ENCODE measurements around the gene PLSCR4.
"Not testable (repeated sequence)": the region's sequence is repeated elsewhere in the genome, so short reads cannot be mapped to it uniquely, and the experiment has no call there.

Gene PLSCR4

DNA sequence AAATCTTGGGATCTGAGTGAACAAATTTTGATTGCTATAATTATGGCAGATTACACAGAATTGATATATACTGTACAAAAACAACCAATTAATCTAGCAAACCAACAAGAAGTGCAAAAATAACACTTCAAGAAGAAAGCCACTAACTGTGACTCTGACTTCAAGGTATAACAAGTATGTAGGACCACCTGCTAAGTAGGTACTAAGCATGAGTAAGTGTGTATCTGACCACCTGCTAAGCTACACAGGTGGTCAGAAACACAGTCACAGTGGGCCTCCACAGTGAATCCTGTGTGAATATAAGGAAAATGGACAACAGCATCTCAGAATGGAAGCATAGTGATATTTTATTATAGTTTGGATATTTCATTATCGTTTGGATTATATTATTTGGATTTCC is 14.8 kb upstream of the PLSCR4 start:
- H3K9ac ChIP-seq (ENCODE audit: low read depth, low read length): no peak overlapping the region
- H3K36me3 ChIP-seq (ENCODE audit: insufficient read depth, low read length): no peaks in the 10 kb centered on the region
- H3K4me1 ChIP-seq (ENCODE audit: insufficient read depth, low read length): peaks cover 9% of the 10 kb centered on the region; the same call in 1 of the 2 replicates
- no peaks in the 10 kb centered on the region for H3K9me3 ChIP-seq (ENCODE audit: control insufficient read depth, insufficient read depth, low read length)

DNA sequence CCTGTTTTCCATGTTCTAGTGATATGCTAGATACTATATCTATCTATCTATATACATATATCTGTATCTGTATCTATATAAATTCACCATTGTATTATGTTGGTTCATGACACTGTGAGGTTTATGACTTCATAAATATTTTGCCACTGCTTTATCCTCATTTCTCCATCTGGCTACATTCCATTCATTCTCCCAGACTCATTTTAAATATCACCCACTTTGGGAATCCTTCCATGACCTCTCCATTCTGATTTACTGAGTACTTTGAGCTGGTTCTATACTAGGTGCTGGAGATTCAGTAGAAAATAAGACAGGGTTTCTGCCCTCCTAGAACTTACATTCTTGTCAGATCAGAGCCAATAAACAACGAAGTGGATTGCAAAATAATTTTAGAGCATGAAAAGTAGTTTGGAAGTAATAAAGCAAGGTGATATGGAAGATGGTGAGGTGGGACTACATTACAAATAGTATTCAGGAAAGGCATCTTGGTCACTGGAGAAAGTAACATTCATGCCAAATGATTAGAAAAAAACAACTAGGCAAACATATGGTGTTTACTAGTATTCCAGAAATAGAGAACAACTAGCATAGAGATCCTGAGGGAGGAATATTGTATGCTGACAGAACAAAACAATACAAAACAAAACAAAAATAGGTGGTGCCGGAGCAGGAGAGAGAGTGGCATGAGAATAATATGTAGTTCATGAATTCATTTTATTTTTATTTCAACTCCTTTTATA is 11.6 kb upstream of the PLSCR4 start:
- Histone ChIP-seq H3K36me3 (ENCODE audit: insufficient read depth, low read length) (peaks cover 4% of the 10 kb centered on the region), H3K9ac (ENCODE audit: low read depth, low read length) (no peak overlapping the region), H3K4me1 (ENCODE audit: insufficient read depth, low read length) (peaks cover 15% of the 10 kb centered on the region; the same call in 1 of the 2 replicates), H3K9me3 (ENCODE audit: control insufficient read depth, insufficient read depth, low read length) (peaks cover 7% of the 10 kb centered on the region; the same call in 1 of the 2 replicates)

DNA sequence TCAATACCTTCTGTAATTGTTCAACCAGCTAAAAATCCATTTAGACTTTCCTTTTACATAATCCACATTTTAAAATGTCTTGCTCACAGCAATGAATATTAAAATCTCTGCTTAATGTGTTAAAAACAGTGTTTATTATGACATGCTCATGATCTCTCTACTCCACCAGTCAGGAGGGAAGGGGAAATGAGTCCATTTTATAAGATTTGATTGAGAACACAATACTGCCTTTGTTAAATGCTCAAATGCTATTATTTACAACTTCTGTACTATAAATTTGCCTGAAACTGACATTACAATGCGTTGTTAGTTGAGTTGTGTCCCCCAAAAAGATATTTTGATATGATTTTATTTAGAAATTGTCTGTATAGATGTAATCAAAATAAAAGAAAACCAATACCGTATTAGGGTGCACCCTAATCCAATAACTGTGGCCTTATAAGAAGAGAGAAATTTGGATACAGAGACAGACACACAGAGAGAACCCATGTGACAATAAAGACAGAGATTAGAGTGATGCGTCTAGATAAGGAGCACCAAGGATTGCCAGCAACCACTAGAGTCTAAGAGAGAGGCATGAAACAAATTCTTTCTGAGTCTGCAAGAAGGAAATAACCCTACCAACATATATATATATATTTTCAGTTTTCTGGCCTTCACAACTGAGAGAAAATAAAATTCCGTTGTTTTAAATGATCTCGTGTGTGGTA is 9.1 kb upstream of the PLSCR4 start:
- no peak overlapping the region for H3K9ac ChIP-seq (ENCODE audit: low read depth, low read length)
- H3K9me3 ChIP-seq (ENCODE audit: control insufficient read depth, insufficient read depth, low read length): peaks cover 17% of the 10 kb centered on the region; the same call in 1 of the 2 replicates
- H3K36me3 ChIP-seq (ENCODE audit: insufficient read depth, low read length): peaks cover 4% of the 10 kb centered on the region
- H3K4me1 ChIP-seq (ENCODE audit: insufficient read depth, low read length): peaks cover 10% of the 10 kb centered on the region; the same call in 1 of the 2 replicates

DNA sequence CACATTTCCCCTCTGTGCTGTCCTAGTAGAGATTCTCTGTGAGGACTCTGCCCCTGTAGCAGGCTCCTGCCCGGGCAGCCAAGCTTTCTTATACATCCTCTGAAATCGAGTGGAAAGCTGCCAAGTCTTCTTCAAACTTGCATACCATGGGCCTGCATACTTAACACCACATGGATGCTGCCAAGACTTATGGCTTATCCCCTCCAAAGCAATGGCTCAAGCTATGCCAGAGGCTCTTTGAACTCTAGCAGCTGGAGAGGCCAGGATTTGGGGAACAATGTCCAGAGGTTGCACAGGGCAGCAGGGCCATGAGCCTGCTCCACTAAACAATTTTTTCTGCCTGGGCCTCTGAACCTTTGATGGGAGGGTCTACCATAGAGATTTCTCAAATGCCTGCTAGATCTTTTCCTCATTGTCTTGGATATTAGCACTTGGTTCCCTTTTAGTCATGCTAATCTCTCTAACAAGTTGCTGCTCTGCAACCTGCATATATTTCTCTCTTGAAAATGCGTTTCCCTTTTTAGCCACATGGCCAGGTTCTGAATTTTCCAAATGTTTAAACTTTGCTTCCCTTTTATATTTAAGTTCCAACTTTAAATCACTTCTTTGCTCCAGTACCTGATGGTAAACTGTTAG is 6.1 kb upstream of the PLSCR4 start:
- peaks cover 4% of the 10 kb centered on the region for H3K36me3 ChIP-seq (ENCODE audit: insufficient read depth, low read length)
- peak overlapping the region; percentile 1; the same call in 1 of the 2 replicates for H3K9ac ChIP-seq (ENCODE audit: low read depth, low read length)
- H3K4me1 ChIP-seq (ENCODE audit: insufficient read depth, low read length): peaks cover 10% of the 10 kb centered on the region; the same call in 1 of the 2 replicates
- H3K9me3 ChIP-seq (ENCODE audit: control insufficient read depth, insufficient read depth, low read length): peaks cover 17% of the 10 kb centered on the region; the same call in 1 of the 2 replicates

DNA sequence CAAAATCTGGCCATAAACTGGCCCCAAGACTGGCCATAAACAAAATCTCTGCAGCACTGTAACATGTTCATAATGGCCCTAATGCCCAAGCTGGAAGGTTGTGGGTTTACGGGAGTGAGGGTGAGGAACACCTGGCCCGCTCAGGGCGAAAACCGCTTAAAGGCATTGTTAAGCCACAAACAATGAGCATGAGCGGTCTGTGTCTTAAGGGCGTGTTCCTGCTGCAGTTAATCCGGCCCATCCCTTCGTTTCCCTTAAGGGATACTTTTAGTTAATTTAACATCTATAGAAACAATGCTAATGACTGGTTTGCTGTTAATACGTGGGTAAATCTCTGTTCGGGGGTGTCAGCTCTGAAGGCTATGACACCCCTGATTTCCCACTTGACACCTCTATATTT is 1.5 kb upstream of the PLSCR4 start:
- H3K9ac ChIP-seq (ENCODE audit: low read depth, low read length); H3K4me1 ChIP-seq (ENCODE audit: insufficient read depth, low read length); H3K36me3 ChIP-seq (ENCODE audit: insufficient read depth, low read length); H3K9me3 ChIP-seq (ENCODE audit: control insufficient read depth, insufficient read depth, low read length): not testable (repeated sequence)

DNA sequence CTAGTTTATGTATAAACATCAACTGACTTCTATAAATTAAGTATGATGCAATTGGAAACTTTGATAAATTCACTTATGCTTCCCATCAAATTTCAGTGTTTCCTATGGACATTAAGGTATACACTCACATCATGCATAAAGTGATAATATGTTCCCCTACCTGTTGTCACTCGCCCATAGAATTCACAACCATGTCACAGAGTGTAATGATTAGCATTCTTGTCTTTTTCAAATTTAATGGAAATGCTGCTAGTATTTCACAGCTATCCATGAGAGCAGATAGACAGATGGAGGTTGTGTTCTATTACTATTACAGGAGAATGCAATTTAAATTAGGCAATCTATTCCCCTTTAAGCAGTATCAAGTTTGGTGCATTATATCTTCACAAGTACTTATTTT is 984 bp downstream of the PLSCR4 start:
- Histone ChIP-seq H3K9me3 (ENCODE audit: control insufficient read depth, insufficient read depth, low read length) (no peaks in the 10 kb centered on the region), H3K9ac (ENCODE audit: low read depth, low read length) (peak overlapping the region; percentile 90; the same call in 1 of the 2 replicates), H3K4me1 (ENCODE audit: insufficient read depth, low read length) (no peaks in the 10 kb centered on the region), H3K36me3 (ENCODE audit: insufficient read depth, low read length) (no peaks in the 10 kb centered on the region)

DNA sequence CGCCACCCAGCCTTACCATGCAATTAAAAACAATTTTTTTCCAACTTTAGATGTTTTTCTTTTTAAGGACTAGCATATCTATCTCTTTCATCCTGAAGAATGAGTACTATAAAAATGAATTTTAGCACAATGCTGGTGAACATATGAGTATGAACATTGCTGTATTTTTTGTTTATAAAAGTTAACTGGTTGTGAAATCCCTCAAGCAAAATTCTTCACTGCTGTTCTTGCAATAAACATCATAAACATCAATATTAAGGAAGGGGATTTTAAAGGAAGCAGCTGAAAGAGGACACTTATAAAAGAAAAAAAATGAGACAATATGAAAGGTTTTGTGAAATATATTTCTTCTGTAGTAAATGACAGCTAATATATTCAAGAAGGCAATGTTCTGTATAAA is 3.0 kb downstream of the PLSCR4 start:
- no peak overlapping the region for H3K9ac ChIP-seq (ENCODE audit: low read depth, low read length)
- no peaks in the 10 kb centered on the region for H3K36me3 ChIP-seq (ENCODE audit: insufficient read depth, low read length)
- H3K9me3 ChIP-seq (ENCODE audit: control insufficient read depth, insufficient read depth, low read length): no peaks in the 10 kb centered on the region
- no peaks in the 10 kb centered on the region for H3K4me1 ChIP-seq (ENCODE audit: insufficient read depth, low read length)

DNA sequence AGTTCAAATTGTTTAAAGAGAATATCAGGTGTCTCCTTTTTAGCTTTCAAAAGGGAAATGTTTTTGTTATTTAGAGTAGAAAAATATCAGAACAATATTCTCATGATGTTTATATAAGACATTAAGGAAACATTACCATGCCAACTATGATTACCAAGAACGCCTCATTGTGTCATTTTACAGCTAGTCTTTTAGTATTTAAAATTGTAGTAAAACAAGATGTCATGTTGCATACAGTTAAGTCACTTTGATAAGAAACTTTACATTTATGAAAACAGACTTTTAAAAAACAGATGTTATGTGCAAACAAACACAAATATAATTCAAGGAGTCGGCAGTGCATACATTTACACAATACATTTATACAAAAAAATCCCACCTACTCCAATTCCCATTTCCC is 4.4 kb downstream of the PLSCR4 start:
- H3K9me3 ChIP-seq (ENCODE audit: control insufficient read depth, insufficient read depth, low read length): no peaks in the 10 kb centered on the region
- no peaks in the 10 kb centered on the region for H3K36me3 ChIP-seq (ENCODE audit: insufficient read depth, low read length)
- no peak overlapping the region for H3K9ac ChIP-seq (ENCODE audit: low read depth, low read length)
- no peaks in the 10 kb centered on the region for H3K4me1 ChIP-seq (ENCODE audit: insufficient read depth, low read length)

DNA sequence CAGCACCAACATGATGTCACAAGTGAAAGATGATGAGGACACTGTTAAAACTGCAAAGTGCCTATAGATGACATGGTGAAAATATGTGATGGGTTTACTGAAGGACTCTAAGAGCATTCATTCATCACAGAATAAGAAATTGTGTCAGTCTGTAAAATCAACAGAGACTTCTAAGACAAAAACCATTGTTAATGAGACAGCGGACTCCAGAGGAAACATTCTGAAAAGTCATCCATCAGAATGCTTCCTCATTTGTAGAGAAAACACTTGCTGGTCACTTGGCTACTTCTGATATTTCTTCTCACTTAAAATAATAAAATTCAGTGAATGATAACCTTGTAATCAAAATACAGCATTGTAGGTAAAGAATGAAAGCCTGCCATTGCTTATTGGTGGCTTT is 7.3 kb downstream of the PLSCR4 start:
- Histone ChIP-seq H3K4me1 (ENCODE audit: insufficient read depth, low read length) (no peaks in the 10 kb centered on the region), H3K9ac (ENCODE audit: low read depth, low read length) (no peak overlapping the region), H3K9me3 (ENCODE audit: control insufficient read depth, insufficient read depth, low read length) (no peaks in the 10 kb centered on the region; the same call in 1 of the 2 replicates), H3K36me3 (ENCODE audit: insufficient read depth, low read length) (no peaks in the 10 kb centered on the region)

DNA sequence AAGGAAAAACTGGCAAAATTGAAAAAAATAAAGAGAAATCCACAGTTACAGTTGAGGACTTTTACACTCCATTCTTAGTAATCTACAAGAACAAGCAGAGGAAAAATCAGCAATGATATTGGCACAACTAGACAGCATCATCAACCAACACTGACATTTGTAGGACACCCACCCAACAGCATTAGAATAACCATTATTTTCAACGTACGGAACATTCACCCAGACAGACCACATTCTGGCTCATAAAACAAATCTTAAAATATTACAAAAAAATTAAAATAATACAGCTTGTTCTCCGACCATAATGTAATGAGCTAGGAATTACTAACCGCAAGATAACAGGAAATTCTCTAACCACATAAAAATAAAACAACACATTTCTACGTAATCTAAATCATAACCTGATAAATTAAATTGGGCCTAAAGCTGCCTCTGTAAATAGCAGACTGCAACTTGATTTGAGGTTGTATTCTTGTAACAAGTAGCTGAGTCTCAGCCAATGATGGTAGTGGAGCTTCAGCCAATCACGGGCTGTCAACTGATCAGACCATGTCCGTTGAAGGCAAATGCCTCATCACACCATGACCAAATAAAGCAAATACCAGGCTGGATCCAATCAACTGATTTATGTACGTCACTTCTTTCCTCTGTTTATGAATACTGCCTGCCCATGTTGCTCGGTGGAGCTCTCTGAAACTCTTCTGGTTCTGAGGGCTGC is 9.2 kb downstream of the PLSCR4 start:
- H3K4me1 ChIP-seq (ENCODE audit: insufficient read depth, low read length): no peaks in the 10 kb centered on the region
- peaks cover 4% of the 10 kb centered on the region; the same call in 1 of the 2 replicates for H3K9me3 ChIP-seq (ENCODE audit: control insufficient read depth, insufficient read depth, low read length)
- H3K9ac ChIP-seq (ENCODE audit: low read depth, low read length): no peak overlapping the region
- no peaks in the 10 kb centered on the region for H3K36me3 ChIP-seq (ENCODE audit: insufficient read depth, low read length)

DNA sequence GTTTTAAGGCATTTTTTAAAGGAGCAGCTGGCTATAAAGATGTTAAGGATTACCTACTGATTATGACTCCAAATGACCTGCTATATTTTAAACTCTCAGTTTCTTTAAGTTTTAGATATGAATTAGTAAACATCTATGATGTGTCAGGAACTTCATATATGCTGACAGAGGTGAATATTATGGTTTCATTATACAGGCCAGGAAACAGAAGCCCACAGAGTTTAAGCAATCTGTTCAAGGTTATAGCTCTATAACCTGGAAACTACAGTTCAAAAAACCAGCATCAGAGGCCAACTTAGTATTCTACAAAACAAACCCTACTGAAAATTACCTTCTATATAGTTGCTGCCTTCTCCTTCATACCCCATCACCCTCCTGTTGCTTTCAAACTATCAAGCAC is 17.4 kb downstream of the PLSCR4 start:
- Histone ChIP-seq H3K36me3 (ENCODE audit: insufficient read depth, low read length) (no peaks in the 10 kb centered on the region), H3K4me1 (ENCODE audit: insufficient read depth, low read length) (no peaks in the 10 kb centered on the region), H3K9ac (ENCODE audit: low read depth, low read length) (no peak overlapping the region), H3K9me3 (ENCODE audit: control insufficient read depth, insufficient read depth, low read length) (peaks cover 5% of the 10 kb centered on the region; the same call in 1 of the 2 replicates)

DNA sequence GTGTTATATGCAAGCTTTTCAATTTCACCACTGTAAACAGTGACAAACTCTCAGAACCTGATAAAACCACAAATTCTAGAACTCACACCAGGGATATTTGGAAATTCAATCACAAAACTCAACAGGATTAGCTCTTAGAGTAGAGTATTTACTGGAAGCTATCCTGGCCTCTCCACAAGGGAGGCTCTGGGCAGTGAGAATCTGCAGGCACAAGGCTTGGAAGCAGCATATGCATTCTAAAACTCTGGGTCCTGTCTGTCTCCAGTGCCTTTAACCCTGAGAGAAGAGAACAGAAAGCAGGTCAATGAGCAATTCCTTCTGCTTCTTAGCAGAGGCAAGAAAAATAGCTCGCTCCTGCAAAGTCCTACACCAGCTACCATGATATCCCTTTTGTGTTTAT is 23.4 kb downstream of the PLSCR4 start:
- peaks cover 2% of the 10 kb centered on the region; the same call in 1 of the 2 replicates for H3K4me1 ChIP-seq (ENCODE audit: insufficient read depth, low read length)
- H3K9me3 ChIP-seq (ENCODE audit: control insufficient read depth, insufficient read depth, low read length): no peaks in the 10 kb centered on the region
- no peaks in the 10 kb centered on the region for H3K36me3 ChIP-seq (ENCODE audit: insufficient read depth, low read length)
- H3K9ac ChIP-seq (ENCODE audit: low read depth, low read length): no peak overlapping the region

DNA sequence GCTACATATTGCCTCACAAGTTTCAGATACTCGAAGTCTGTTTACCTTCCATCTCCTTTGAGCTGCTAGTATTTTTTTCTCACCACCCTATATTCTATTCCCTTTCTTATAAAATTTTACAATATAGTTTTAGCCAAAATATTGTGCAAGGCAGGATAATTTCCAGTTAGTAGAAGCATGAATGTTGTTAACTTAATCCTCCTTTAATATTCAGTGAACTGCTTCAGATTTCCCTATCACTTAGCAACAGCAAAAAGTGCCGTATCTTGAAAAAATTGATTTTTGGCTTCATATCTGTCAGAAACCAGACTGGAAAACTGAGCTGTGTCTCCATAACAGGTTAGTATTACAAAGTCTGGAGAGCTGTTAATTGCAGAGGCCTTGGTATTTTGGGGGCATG is 24.0 kb downstream of the PLSCR4 start:
- Histone ChIP-seq H3K4me1 (ENCODE audit: insufficient read depth, low read length) (peaks cover 4% of the 10 kb centered on the region; the same call in 1 of the 2 replicates), H3K9ac (ENCODE audit: low read depth, low read length) (no peak overlapping the region), H3K9me3 (ENCODE audit: control insufficient read depth, insufficient read depth, low read length) (no peaks in the 10 kb centered on the region), H3K36me3 (ENCODE audit: insufficient read depth, low read length) (no peaks in the 10 kb centered on the region)

DNA sequence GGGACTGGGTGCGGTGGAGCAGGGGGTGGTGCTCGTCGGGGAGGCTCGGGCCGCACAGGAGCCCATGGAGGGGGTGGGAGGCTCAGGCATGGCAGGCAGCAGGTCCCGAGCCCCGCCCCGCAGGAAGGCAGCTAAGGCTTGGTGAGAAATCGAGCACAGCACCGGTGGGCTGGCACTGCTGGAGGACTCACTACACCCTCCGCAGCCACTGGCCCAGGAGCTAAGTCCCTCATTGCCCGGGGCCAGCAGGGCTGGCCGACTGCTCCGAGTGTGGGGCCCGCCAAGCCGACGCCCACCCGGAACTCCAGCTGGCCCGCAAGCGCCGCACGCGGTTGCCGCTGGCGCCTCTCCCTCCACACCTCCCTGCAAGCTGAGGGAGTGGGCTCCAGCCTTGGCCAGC is 25.4 kb downstream of the PLSCR4 start:
- not testable (repeated sequence) for H3K4me1 ChIP-seq (ENCODE audit: insufficient read depth, low read length); H3K9ac ChIP-seq (ENCODE audit: low read depth, low read length); H3K9me3 ChIP-seq (ENCODE audit: control insufficient read depth, insufficient read depth, low read length); H3K36me3 ChIP-seq (ENCODE audit: insufficient read depth, low read length)
